ENCODE measurements around the gene TPPP2.

Gene TPPP2

DNA sequence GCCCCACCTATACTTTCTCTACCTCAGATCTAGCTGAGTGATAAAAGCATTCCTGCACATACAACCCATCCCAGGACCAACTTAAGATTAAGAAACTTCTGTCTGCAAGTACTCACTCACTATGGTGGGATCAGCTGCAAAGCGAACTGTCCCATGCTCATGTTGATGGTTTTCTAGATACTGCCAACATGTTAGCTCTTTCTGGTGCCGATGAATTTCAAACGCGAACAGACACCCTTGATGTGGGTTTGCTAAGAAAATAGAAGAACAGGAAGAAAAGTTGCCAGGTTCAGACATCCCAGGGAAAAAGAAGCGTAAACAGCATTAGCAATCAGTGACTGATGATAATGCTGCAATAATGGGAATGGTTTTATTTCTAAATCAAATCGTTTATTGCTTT is 32.5 kb upstream of the TPPP2 start:
- Histone ChIP-seq H3K9ac (ENCODE audit: low read length) (no peak overlapping the region), H3K4me1 (ENCODE audit: insufficient read depth, low read length, severe bottlenecking) (no peaks in the 10 kb centered on the region), H3K27me3 (ENCODE audit: insufficient read depth, low read length) (no peaks in the 10 kb centered on the region), H3K79me2 (ENCODE audit: insufficient read depth, low read length) (no peaks in the 10 kb centered on the region), H2AFZ (ENCODE audit: low read length) (no peak overlapping the region), H3K36me3 (ENCODE audit: insufficient read depth, low read length) (peaks cover 53% of the 10 kb centered on the region), H3F3A (ENCODE audit: insufficient read depth, low read length) (no peaks in the 10 kb centered on the region), H3K9me3 (ENCODE audit: low read length) (no peaks in the 10 kb centered on the region), H3K4me3 (ENCODE audit: low read depth, low read length, poor library complexity, severe bottlenecking) (no peak overlapping the region), H3K27ac (ENCODE audit: low read depth, low read length, poor library complexity, severe bottlenecking) (no peak overlapping the region), H3K4me2 (ENCODE audit: low read length) (no peak overlapping the region), H3K9me2 (ENCODE audit: low read depth, low read length) (no peaks in the 10 kb centered on the region), H4K20me1 (ENCODE audit: insufficient read depth, low read length) (no peaks in the 10 kb centered on the region)
- no peak for TF ChIP-seq EZH2 (IDR thresholded peaks at IDR 0.05; ENCODE audit: borderline replicate concordance, low read length)
- TF ChIP-seq, protein P1, sequence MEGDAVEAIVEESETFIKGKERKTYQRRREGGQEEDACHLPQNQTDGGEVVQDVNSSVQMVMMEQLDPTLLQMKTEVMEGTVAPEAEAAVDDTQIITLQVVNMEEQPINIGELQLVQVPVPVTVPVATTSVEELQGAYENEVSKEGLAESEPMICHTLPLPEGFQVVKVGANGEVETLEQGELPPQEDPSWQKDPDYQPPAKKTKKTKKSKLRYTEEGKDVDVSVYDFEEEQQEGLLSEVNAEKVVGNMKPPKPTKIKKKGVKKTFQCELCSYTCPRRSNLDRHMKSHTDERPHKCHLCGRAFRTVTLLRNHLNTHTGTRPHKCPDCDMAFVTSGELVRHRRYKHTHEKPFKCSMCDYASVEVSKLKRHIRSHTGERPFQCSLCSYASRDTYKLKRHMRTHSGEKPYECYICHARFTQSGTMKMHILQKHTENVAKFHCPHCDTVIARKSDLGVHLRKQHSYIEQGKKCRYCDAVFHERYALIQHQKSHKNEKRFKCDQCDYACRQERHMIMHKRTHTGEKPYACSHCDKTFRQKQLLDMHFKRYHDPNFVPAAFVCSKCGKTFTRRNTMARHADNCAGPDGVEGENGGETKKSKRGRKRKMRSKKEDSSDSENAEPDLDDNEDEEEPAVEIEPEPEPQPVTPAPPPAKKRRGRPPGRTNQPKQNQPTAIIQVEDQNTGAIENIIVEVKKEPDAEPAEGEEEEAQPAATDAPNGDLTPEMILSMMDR (IDR thresholded peaks at IDR 0.05; ENCODE audit: low read length): no peak

DNA sequence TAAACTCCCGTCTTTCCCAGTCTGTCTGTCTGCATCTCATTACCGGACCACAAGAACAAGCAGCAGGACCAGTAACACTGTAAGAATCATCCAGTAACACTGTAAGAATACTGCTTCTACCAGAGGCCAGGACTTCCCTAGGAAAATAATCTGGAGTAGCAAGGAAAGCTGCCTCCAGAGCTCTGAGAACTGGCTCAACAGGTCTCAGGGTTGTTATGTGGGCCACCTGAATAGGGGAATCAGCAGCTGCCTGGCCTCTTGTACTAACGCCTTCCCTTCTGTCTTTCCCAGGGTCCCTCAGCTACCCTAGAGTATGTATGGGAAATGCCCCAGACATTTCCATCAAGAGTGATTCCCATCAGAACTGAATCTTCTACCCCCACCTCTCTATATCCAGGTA is 31.9 kb upstream of the TPPP2 start:
- Histone ChIP-seq H3F3A (ENCODE audit: insufficient read depth, low read length) (no peaks in the 10 kb centered on the region), H2AFZ (ENCODE audit: low read length) (no peak overlapping the region), H4K20me1 (ENCODE audit: insufficient read depth, low read length) (no peaks in the 10 kb centered on the region), H3K79me2 (ENCODE audit: insufficient read depth, low read length) (no peaks in the 10 kb centered on the region), H3K27ac (ENCODE audit: low read depth, low read length, poor library complexity, severe bottlenecking) (no peak overlapping the region), H3K4me1 (ENCODE audit: insufficient read depth, low read length, severe bottlenecking) (no peaks in the 10 kb centered on the region), H3K9me2 (ENCODE audit: low read depth, low read length) (no peaks in the 10 kb centered on the region), H3K9ac (ENCODE audit: low read length) (no peak overlapping the region), H3K4me3 (ENCODE audit: low read depth, low read length, poor library complexity, severe bottlenecking) (no peak overlapping the region), H3K9me3 (ENCODE audit: low read length) (no peaks in the 10 kb centered on the region), H3K36me3 (ENCODE audit: insufficient read depth, low read length) (peaks cover 47% of the 10 kb centered on the region), H3K27me3 (ENCODE audit: insufficient read depth, low read length) (no peaks in the 10 kb centered on the region), H3K4me2 (ENCODE audit: low read length) (no peak overlapping the region)
- TF ChIP-seq, protein P1 (IDR thresholded peaks at IDR 0.05; ENCODE audit: low read length): no peak
- no peak for TF ChIP-seq EZH2 (IDR thresholded peaks at IDR 0.05; ENCODE audit: borderline replicate concordance, low read length)

DNA sequence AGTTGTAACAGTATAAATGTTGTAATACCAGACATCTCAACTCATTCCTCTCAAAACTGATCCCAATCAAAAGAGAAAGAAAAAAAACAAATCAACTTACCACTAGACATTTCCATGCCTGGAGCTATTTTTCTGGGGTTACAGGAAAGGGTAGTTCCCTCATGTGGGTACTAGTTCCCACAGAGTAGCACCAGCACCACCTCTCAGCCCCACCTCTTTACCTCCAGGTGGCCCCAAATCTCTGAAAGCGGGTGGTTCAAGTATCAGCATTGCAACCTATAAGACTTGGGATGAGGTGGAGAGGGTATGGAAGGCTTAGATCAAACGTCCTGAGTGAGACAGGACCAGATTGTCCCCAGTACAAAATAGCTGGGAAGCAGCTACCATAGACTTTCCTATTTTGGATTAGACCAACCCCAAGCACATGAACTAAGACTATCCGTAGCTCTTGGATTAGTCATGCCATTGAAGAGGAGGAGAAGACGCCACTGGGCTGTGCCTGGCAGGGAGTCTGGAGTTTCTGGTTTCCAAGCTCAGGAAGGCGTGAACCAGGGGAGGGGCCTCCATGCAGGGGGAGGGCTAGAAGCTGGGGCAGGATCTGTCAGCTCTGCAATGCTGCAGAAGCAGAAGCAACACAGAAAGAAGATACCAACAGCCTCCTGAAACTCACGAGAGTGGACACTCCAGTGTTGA is 31.2 kb upstream of the TPPP2 start, which contains the start of gene SLC39A2:
Gene SLC39A2 (plus strand): TSS at position 620 of the 693 bp plus-strand sequence. CDS start 154 bp downstream, outside the sequence.
- Histone ChIP-seq H3K27me3 (ENCODE audit: insufficient read depth, low read length) (no peaks in the 10 kb centered on the region), H3K9ac (ENCODE audit: low read length) (no peak within 1 kb of the TSS), H3K36me3 (ENCODE audit: insufficient read depth, low read length) (peaks cover 40% of the 10 kb centered on the region), H3K9me2 (ENCODE audit: low read depth, low read length) (no peaks in the 10 kb centered on the region), H3K27ac (ENCODE audit: low read depth, low read length, poor library complexity, severe bottlenecking) (no peak within 1 kb of the TSS), H3K79me2 (ENCODE audit: insufficient read depth, low read length) (no peaks in the 10 kb centered on the region), H3K4me3 (ENCODE audit: low read depth, low read length, poor library complexity, severe bottlenecking) (no peak within 1 kb of the TSS), H3F3A (ENCODE audit: insufficient read depth, low read length) (no peaks in the 10 kb centered on the region), H4K20me1 (ENCODE audit: insufficient read depth, low read length) (no peaks in the 10 kb centered on the region), H2AFZ (ENCODE audit: low read length) (no peak within 1 kb of the TSS), H3K9me3 (ENCODE audit: low read length) (no peaks in the 10 kb centered on the region), H3K4me2 (ENCODE audit: low read length) (no peak within 1 kb of the TSS), H3K4me1 (ENCODE audit: insufficient read depth, low read length, severe bottlenecking) (no peaks in the 10 kb centered on the region)
- TF ChIP-seq EZH2 (IDR thresholded peaks at IDR 0.05; ENCODE audit: borderline replicate concordance, low read length): no peak
- TF ChIP-seq, protein P1 (IDR thresholded peaks at IDR 0.05; ENCODE audit: low read length): no peak

Data from OCI-LY1 (cell line).